Stimulated activated CD4-positive, alpha-beta T cell treated with anti-CD3 and anti-CD28 coated beads, Interleukin-4, amount 100 ng/mL, for 24 hours (primary cell): ENCODE measurements around the gene ITGB8.
"Not testable (repeated sequence)": the region's sequence is repeated elsewhere in the genome, so short reads cannot be mapped to it uniquely, and the experiment has no call there.

ENCODE experiments used
- DNase-seq: peaks from one replicate; pipeline ENCODE4 v3.0.0-alpha.2; 2020

The ITGB8 gene

GRCh38 chr7:20385126-20385525 lies 54.4 kb downstream of the ITGB8 start:
- DNase-seq: no peak

- no peak for DNase-seq
Observed at GRCh38 chr7:20388084-20388483, 57.4 kb downstream of the ITGB8 start.

- DNase-seq: not testable (repeated sequence)
Observed at GRCh38 chr7:20389192-20389591, 58.5 kb downstream of the ITGB8 start.

- no peak for DNase-seq
Observed at GRCh38 chr7:20393021-20393610, 62.4 kb downstream of the ITGB8 start.

GRCh38 chr7:20393616-20394015 lies 62.9 kb downstream of the ITGB8 start:
- no peak for DNase-seq

- no peak for DNase-seq
Observed at GRCh38 chr7:20394284-20394683, 63.6 kb downstream of the ITGB8 start.

GRCh38 chr7:20395104-20395503 lies 64.4 kb downstream of the ITGB8 start:
- DNase-seq: no peak

GRCh38 chr7:20395511-20395910 lies 64.8 kb downstream of the ITGB8 start:
- DNase-seq: no peak

- no peak for DNase-seq
Observed at GRCh38 chr7:20399521-20399920, 68.8 kb downstream of the ITGB8 start.

GRCh38 chr7:20401861-20402746 lies 71.4 kb downstream of the ITGB8 start:
- no peak for DNase-seq

GRCh38 chr7:20402747-20403230 lies 72.1 kb downstream of the ITGB8 start:
- DNase-seq: no peak

GRCh38 chr7:20403331-20403730 lies 72.6 kb downstream of the ITGB8 start:
- DNase-seq: no peak

- DNase-seq: no peak
Observed at GRCh38 chr7:20404320-20404719, 73.6 kb downstream of the ITGB8 start.

- DNase-seq: no peak
Observed at GRCh38 chr7:20407585-20408466, 77.1 kb downstream of the ITGB8 start.

GRCh38 chr7:20408467-20408826 lies 77.7 kb downstream of the ITGB8 start:
- DNase-seq: no peak

- DNase-seq: no peak
Observed at GRCh38 chr7:20409961-20410360, 79.3 kb downstream of the ITGB8 start.

GRCh38 chr7:20411372-20411771 lies 80.7 kb downstream of the ITGB8 start:
- DNase-seq: no peak

- no peak for DNase-seq
Observed at GRCh38 chr7:20412032-20412431, 81.3 kb downstream of the ITGB8 start.

- DNase-seq: no peak
Observed at GRCh38 chr7:20417260-20417659, 86.6 kb downstream of the ITGB8 start.

GRCh38 chr7:20417675-20418382 lies 87.1 kb downstream of the ITGB8 start:
- no peak for DNase-seq

- DNase-seq: no peak
Observed at GRCh38 chr7:20424500-20424899, 93.8 kb downstream of the ITGB8 start.

GRCh38 chr7:20430664-20431063 lies 100.0 kb downstream of the ITGB8 start:
- DNase-seq: no peak

GRCh38 chr7:20431146-20431545 lies 100.4 kb downstream of the ITGB8 start:
- no peak for DNase-seq
